OCI-LY7 (cell line): ENCODE measurements around the gene CNTN5.

Source experiments
- CTCF ChIP-seq: fragments of 200-600 bp; sonication (generic); conservative IDR thresholded peaks from 2 replicates; pipeline ENCODE4 v1.5.1; 2014; ENCODE audit warnings: mild to moderate bottlenecking, antibody characterized with exemption, low read length, moderate library complexity, mixed read lengths
- EZH2phosphoT487 ChIP-seq: fragments of 200-600 bp; sonication (generic); IDR thresholded peaks from 2 replicates; pipeline ENCODE4 v1.6.1; 2018; ENCODE audit warnings: low read depth, borderline replicate concordance, mild to moderate bottlenecking, mixed run types, antibody characterized with exemption, low read length, moderate library complexity, mixed read lengths

- TF ChIP-seq CTCF: no peak
- no peak for TF ChIP-seq EZH2phosphoT487
Measured at GRCh38 chr11:100383357-100383865, 1362.7 kb downstream of the CNTN5 start.
